Glutamatergic neuron (in vitro differentiated cells): ENCODE results near the gene OR7C2. TPM values are rescaled to one million over a fixed set of nuclear protein-coding genes. Genes with fewer than 3 reads are reported as not detected.

ENCODE experiments used
- DNase-seq: peaks from one replicate; pipeline ENCODE4 v3.0.0; 2022
- H3K27ac Mint-ChIP-seq: one replicate; pipeline ENCODE4 v1.8.0; 2020; ENCODE audit warnings: mild to moderate bottlenecking, mixed read lengths, inconsistent platforms; ENCODE audit not compliant: unreplicated experiment
- H3K27me3 Mint-ChIP-seq: one replicate; pipeline ENCODE4 v1.8.0; 2020; ENCODE audit warnings: mild to moderate bottlenecking, moderate library complexity, mixed read lengths, inconsistent platforms; ENCODE audit not compliant: unreplicated experiment
- H3K36me3 Mint-ChIP-seq: one replicate; pipeline ENCODE4 v1.8.0; 2020; ENCODE audit warnings: mild to moderate bottlenecking, mixed read lengths, inconsistent platforms; ENCODE audit not compliant: unreplicated experiment
- H3K4me1 Mint-ChIP-seq: one replicate; pipeline ENCODE4 v1.8.0; 2020; ENCODE audit warnings: mild to moderate bottlenecking, low read depth, mixed read lengths, inconsistent platforms; ENCODE audit not compliant: unreplicated experiment
- H3K4me3 Mint-ChIP-seq: one replicate; pipeline ENCODE4 v1.8.0; 2020; ENCODE audit warnings: mild to moderate bottlenecking, mixed read lengths, inconsistent platforms; ENCODE audit not compliant: unreplicated experiment
- H3K9me3 Mint-ChIP-seq: one replicate; pipeline ENCODE4 v1.8.0; 2020; ENCODE audit warnings: mild to moderate bottlenecking, moderate library complexity, mixed read lengths, inconsistent platforms; ENCODE audit not compliant: unreplicated experiment
- total RNA-seq: library from RNA; stranded (reverse); fragmentation: NEBNext Ultra II Directional; extraction: Animal tissue kit (Norgen Biotek cat#: 25700); gene quantifications from one replicate; pipeline ENCODE4 v1.2.1, GENCODE V29; 2021; ENCODE audit not compliant: unreplicated experiment
- TF ChIP-seq, protein P1 (sequence below): fragments of 200-600 bp; sonication (generic); IDR thresholded peaks from one replicate; pipeline ENCODE4 v1.5.0; 2021; ENCODE audit not compliant: partially characterized antibody, unreplicated experiment

Gene OR7C2
- total RNA-seq, 1 donor from 2014 or later: not detected

DNA sequence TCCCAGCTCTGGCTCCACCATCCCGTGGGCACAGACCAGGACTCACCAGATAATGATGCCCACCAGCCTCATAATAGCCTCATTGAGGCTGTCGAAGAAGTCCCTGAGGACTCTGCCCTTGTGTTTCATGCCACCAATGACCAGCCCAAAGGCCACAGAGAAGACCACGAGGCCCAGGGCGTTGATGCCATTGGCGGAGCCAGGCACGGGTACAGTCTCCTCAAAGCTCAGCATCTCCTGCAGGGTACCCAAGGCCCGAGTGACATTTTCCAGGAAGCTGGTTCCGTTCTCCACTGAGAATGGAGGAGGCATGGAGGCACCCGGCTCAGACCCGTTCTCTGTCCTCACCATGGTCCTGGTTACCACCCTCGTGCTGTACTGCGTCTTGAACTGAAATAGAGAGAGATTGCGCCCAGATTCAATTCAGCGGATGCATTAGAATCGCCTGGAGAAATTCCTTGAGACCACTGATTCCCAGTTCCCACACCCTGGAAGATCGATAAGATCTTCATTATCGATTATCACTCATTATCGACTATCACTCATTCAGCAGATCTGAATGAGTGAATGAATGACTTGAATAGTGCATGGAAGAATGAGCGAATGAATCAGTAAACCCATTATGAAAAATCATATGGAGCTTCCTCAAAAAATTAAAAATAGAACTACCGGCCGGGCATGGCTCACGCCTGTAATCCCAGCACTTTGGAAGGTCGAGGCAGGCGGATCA is 20.8 kb downstream of the OR7C2 start:
- DNase-seq: no peak
- Mint-ChIP-seq H3K4me1 (no peaks in the 10 kb centered on the region), H3K9me3 (peaks cover 3% of the 10 kb centered on the region), H3K27ac (no peak overlapping the region), H3K36me3 (peaks cover 15% of the 10 kb centered on the region), H3K27me3 (no peaks in the 10 kb centered on the region), H3K4me3 (no peak overlapping the region)
- TF ChIP-seq, protein P1, sequence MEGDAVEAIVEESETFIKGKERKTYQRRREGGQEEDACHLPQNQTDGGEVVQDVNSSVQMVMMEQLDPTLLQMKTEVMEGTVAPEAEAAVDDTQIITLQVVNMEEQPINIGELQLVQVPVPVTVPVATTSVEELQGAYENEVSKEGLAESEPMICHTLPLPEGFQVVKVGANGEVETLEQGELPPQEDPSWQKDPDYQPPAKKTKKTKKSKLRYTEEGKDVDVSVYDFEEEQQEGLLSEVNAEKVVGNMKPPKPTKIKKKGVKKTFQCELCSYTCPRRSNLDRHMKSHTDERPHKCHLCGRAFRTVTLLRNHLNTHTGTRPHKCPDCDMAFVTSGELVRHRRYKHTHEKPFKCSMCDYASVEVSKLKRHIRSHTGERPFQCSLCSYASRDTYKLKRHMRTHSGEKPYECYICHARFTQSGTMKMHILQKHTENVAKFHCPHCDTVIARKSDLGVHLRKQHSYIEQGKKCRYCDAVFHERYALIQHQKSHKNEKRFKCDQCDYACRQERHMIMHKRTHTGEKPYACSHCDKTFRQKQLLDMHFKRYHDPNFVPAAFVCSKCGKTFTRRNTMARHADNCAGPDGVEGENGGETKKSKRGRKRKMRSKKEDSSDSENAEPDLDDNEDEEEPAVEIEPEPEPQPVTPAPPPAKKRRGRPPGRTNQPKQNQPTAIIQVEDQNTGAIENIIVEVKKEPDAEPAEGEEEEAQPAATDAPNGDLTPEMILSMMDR: no peak

DNA sequence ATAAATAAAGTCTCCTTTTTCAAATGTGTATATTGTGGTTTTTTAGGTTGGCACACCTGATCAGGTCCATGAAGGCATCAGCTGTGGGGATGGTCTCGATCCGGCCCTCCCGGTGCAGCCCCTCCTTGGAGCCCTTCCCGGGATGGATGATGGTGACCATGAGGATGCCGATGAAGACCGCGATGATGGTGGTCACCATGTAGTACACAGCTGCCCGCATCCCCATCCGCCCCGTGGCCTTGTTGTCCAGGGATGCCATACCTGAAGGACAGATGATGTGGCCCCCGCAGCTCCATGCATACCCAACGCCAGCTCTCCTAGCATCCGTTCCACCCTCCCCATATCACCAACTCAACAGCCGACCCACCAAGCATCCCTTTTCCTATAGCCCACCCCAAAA is 27.0 kb downstream of the OR7C2 start:
- no peak for DNase-seq
- Mint-ChIP-seq H3K36me3 (peaks cover 13% of the 10 kb centered on the region), H3K4me1 (peaks cover 2% of the 10 kb centered on the region), H3K4me3 (no peak overlapping the region), H3K9me3 (peaks cover 10% of the 10 kb centered on the region), H3K27ac (no peak overlapping the region), H3K27me3 (peaks cover 3% of the 10 kb centered on the region)
- TF ChIP-seq, protein P1: no peak

DNA sequence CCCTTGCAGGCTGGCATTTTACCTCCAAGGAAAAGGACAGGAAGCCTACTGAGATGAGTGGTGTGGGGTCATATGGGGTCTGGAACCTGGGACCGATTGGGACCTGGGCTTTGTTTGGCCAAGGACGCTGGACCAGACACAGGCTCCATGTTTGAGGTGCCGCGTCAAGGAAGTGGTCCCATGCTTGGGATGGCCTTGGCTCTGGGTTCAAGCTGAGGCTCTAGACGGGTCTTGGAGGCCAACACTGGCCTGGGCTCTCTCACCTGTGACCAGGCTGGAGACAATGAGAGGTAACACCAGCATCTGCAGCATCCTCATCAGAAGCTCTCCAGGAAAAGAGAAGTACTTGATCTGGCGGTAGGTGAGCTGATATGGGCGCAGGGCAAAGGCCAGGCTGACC is 30.2 kb downstream of the OR7C2 start:
- Mint-ChIP-seq H3K27ac (no peak overlapping the region), H3K27me3 (peaks cover 3% of the 10 kb centered on the region), H3K36me3 (peaks cover 9% of the 10 kb centered on the region), H3K4me1 (peaks cover 7% of the 10 kb centered on the region), H3K9me3 (peaks cover 12% of the 10 kb centered on the region), H3K4me3 (no peak overlapping the region)
- TF ChIP-seq, protein P1: no peak
- no peak for DNase-seq

DNA sequence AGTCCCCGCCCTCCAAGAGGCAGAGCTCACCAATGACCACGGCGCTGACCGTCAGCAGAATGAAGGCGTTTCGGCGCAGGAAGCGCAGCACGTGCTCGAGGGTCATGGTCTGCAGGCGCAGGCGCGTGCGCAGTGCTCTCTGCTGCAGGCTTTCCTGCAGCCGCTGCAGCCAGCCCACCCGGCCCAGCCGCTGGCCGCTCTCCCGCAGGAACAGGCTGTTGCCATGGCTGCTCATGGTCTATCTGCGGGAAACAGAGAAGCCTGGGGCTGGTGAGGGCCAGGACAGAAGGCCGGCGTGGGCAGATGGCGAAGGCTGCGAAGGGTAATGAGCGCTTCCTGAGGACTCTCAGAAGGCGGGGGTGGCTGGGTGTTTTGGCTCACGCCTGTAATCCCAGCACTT is 31.4 kb downstream of the OR7C2 start:
- peaks cover 13% of the 10 kb centered on the region for H3K9me3 Mint-ChIP-seq
- DNase-seq: peak; percentile 86
- TF ChIP-seq, protein P1: no peak
- peaks cover 7% of the 10 kb centered on the region for H3K4me1 Mint-ChIP-seq
- H3K4me3 Mint-ChIP-seq: peak overlapping the region; percentile 68
- H3K27me3 Mint-ChIP-seq: peaks cover 3% of the 10 kb centered on the region
- H3K36me3 Mint-ChIP-seq: peaks cover 9% of the 10 kb centered on the region
- H3K27ac Mint-ChIP-seq: peak overlapping the region; percentile 93

DNA sequence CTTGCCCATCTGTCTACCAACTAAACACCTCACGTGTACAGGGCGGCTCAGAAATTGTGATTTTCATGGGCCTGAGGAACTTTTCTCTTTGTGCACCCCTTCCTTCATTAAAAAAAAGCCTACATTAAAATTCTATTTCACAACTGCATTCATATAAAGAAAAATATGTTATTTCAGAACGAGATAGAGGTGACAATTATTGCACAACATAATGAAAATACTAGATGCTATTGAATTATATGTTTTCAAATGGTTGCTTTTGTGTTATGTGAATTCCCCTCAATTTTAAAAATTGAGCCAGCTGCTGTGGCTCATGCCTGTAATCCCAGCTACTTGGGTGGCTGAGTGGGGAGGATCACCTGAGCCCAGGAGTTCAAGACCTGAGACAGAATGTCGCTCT is 33.2 kb downstream of the OR7C2 start:
- Mint-ChIP-seq H3K36me3 (no peaks in the 10 kb centered on the region), H3K27me3 (no peaks in the 10 kb centered on the region), H3K4me1 (peaks cover 14% of the 10 kb centered on the region), H3K4me3 (no peak overlapping the region), H3K9me3 (peaks cover 11% of the 10 kb centered on the region), H3K27ac (no peak overlapping the region)
- TF ChIP-seq, protein P1: no peak
- no peak for DNase-seq
